WTC11 (cell line): ENCODE results near the gene CSTA. TPM values are rescaled to one million over a fixed set of nuclear protein-coding genes. Genes with fewer than 3 reads are reported as not detected.

Experiments used
- ATAC-seq: fragments of 200-7000 bp; cut with Tn5 transposase; 2 replicates; pipeline ENCODE4 v1.10.0; 2021; ENCODE audit warnings: mild to moderate bottlenecking, moderate library complexity
- CTCF ChIA-PET: fragments of 300-600 bp; sonication (Branson Sonifier 250); formaldehyde crosslinking; loops from one replicate; lab custom pipeline; 2021; ENCODE audit warnings: antibody characterized with exemption; lab: Charles Lee
- POLR2A ChIA-PET: fragments of 350-600 bp; sonication (Branson Sonifier 250); formaldehyde crosslinking; loops from one replicate; lab custom pipeline; 2021; ENCODE audit warnings: antibody characterized with exemption; lab: Charles Lee
- DNase-seq: peaks from one replicate; pipeline ENCODE4 v3.0.0; 2021; ENCODE audit warnings: low spot score
- H3K27ac Mint-ChIP-seq: 2 replicates; pipeline ENCODE4 v1.8.0; 2021; ENCODE audit warnings: mixed read lengths
- H3K27me3 Mint-ChIP-seq: 2 replicates; pipeline ENCODE4 v1.8.0; 2021; ENCODE audit warnings: low read depth, mild to moderate bottlenecking, moderate library complexity, mixed read lengths
- H3K36me3 Mint-ChIP-seq: 2 replicates; pipeline ENCODE4 v1.8.0; 2021; ENCODE audit warnings: mixed read lengths
- H3K4me1 Mint-ChIP-seq: 2 replicates; pipeline ENCODE4 v1.8.0; 2022; ENCODE audit warnings: mixed read lengths
- H3K4me3 Mint-ChIP-seq: 2 replicates; pipeline ENCODE4 v1.8.0; 2021; ENCODE audit warnings: mild to moderate bottlenecking, moderate library complexity, mixed read lengths
- H3K9me3 Mint-ChIP-seq: 2 replicates; pipeline ENCODE4 v1.8.0; 2021; ENCODE audit warnings: mixed read lengths
- CDX4 ChIP-seq: fragments of 250-450 bp; sonication (Bioruptor Pico); IDR thresholded peaks from 2 replicates; pipeline ENCODE4 v1.9.0; 2021; ENCODE audit warnings: moderate library complexity, mild to moderate bottlenecking, inconsistent platforms, borderline replicate concordance
- CREB1 ChIP-seq: sonication (generic); formaldehyde crosslinking; IDR thresholded peaks from 2 replicates; pipeline ENCODE4 v1.8.0; 2023; ENCODE audit warnings: mild to moderate bottlenecking, missing genetic modification reagents
- E2F5 ChIP-seq: sonication (generic); formaldehyde crosslinking; IDR thresholded peaks from 2 replicates; pipeline ENCODE4 v1.8.1; 2022; ENCODE audit warnings: mild to moderate bottlenecking, moderate library complexity, missing genetic modification reagents
- ESRRA ChIP-seq: sonication (generic); formaldehyde crosslinking; IDR thresholded peaks from 2 replicates; pipeline ENCODE4 v1.8.1; 2022; ENCODE audit warnings: mild to moderate bottlenecking, missing genetic modification reagents, borderline replicate concordance
- ETV6 ChIP-seq: sonication (generic); formaldehyde crosslinking; IDR thresholded peaks from 2 replicates; pipeline ENCODE4 v1.8.1; 2022; ENCODE audit warnings: mild to moderate bottlenecking, missing genetic modification reagents
- FOXP1 ChIP-seq: sonication (generic); formaldehyde crosslinking; IDR thresholded peaks from 2 replicates; pipeline ENCODE4 v1.8.0; 2022; ENCODE audit warnings: missing genetic modification reagents, mild to moderate bottlenecking, moderate library complexity, borderline replicate concordance
- FOXP4 ChIP-seq: sonication (generic); formaldehyde crosslinking; IDR thresholded peaks from 2 replicates; pipeline ENCODE4 v1.8.0; 2022; ENCODE audit warnings: mild to moderate bottlenecking, missing genetic modification reagents
- GABPB1 ChIP-seq: sonication (generic); formaldehyde crosslinking; IDR thresholded peaks from 2 replicates; pipeline ENCODE4 v1.8.1; 2023; ENCODE audit warnings: mild to moderate bottlenecking, missing genetic modification reagents
- GTF2I ChIP-seq: fragments of 250-450 bp; sonication (Bioruptor Pico); conservative IDR thresholded peaks from 2 replicates; pipeline ENCODE4 v1.4.0; 2021; ENCODE audit warnings: mild to moderate bottlenecking
- HMGXB4 ChIP-seq: sonication (generic); formaldehyde crosslinking; IDR thresholded peaks from 2 replicates; pipeline ENCODE4 v1.8.1; 2023; ENCODE audit warnings: mild to moderate bottlenecking, moderate library complexity, missing genetic modification reagents
- MAX ChIP-seq: sonication (generic); formaldehyde crosslinking; IDR thresholded peaks from 2 replicates; pipeline ENCODE4 v1.8.0; 2022; ENCODE audit warnings: mild to moderate bottlenecking, missing genetic modification reagents
- MYBL2 ChIP-seq: sonication (generic); formaldehyde crosslinking; IDR thresholded peaks from 2 replicates; pipeline ENCODE4 v1.8.1; 2023; ENCODE audit warnings: mild to moderate bottlenecking, moderate library complexity, missing genetic modification reagents
- NFE2L1 ChIP-seq: sonication (generic); formaldehyde crosslinking; IDR thresholded peaks from 2 replicates; pipeline ENCODE4 v1.8.1; 2023; ENCODE audit warnings: missing genetic modification reagents
- NR2C2 ChIP-seq: sonication (generic); formaldehyde crosslinking; IDR thresholded peaks from 2 replicates; pipeline ENCODE4 v1.8.0; 2022; ENCODE audit warnings: mild to moderate bottlenecking, missing genetic modification reagents
- NR3C1 ChIP-seq: sonication (generic); formaldehyde crosslinking; conservative IDR thresholded peaks from 2 replicates; pipeline ENCODE4 v1.8.1; 2023; ENCODE audit warnings: low read depth, mild to moderate bottlenecking, missing genetic modification reagents
- PRDM15 ChIP-seq: sonication (generic); formaldehyde crosslinking; IDR thresholded peaks from 2 replicates; pipeline ENCODE4 v1.8.0; 2022; ENCODE audit warnings: missing genetic modification reagents
- PREB ChIP-seq: sonication (generic); formaldehyde crosslinking; IDR thresholded peaks from 2 replicates; pipeline ENCODE4 v1.8.1; 2022; ENCODE audit warnings: mild to moderate bottlenecking, missing genetic modification reagents, moderate library complexity, borderline replicate concordance
- SP1 ChIP-seq: sonication (generic); formaldehyde crosslinking; conservative IDR thresholded peaks from 2 replicates; pipeline ENCODE4 v1.8.1; 2022; ENCODE audit warnings: missing genetic modification reagents
- TEAD1 ChIP-seq: sonication (generic); formaldehyde crosslinking; IDR thresholded peaks from 2 replicates; pipeline ENCODE4 v1.8.0; 2022; ENCODE audit warnings: mild to moderate bottlenecking, missing genetic modification reagents
- ZBTB21 ChIP-seq: sonication (generic); formaldehyde crosslinking; IDR thresholded peaks from 2 replicates; pipeline ENCODE4 v1.8.1; 2023; ENCODE audit warnings: mild to moderate bottlenecking, missing genetic modification reagents, borderline replicate concordance
- ZNF138 ChIP-seq: sonication (generic); formaldehyde crosslinking; conservative IDR thresholded peaks from 2 replicates; pipeline ENCODE4 v1.8.1; 2022; ENCODE audit warnings: mild to moderate bottlenecking, moderate library complexity, missing genetic modification reagents
- ZNF219 ChIP-seq: sonication (generic); formaldehyde crosslinking; IDR thresholded peaks from 2 replicates; pipeline ENCODE4 v1.8.0; 2023; ENCODE audit warnings: missing genetic modification reagents, mild to moderate bottlenecking, borderline replicate concordance
- ZNF232 ChIP-seq: sonication (generic); formaldehyde crosslinking; IDR thresholded peaks from 2 replicates; pipeline ENCODE4 v1.8.0; 2022; ENCODE audit warnings: mild to moderate bottlenecking, missing genetic modification reagents
- ZNF423 ChIP-seq: fragments of 250-450 bp; sonication (Bioruptor Pico); IDR thresholded peaks from 2 replicates; pipeline ENCODE4 v2.1.2; 2022; ENCODE audit warnings: mild to moderate bottlenecking, moderate library complexity
- total RNA-seq: library from RNA; stranded (reverse); gene quantifications from 3 replicates; pipeline ENCODE4 v1.2.3, GENCODE V29; 2021

The CSTA gene
- total RNA-seq, 1 experiment from 2014 or later: not detected

GRCh38 chr3:122383771-122384697, 59.0 kb downstream of the CSTA start, which contains the start of gene FAM162A:
TSS of gene FAM162A (plus strand) at chr3:122384182. CDS start at chr3:122384266, 84 bp downstream.
- ChIA-PET CTCF (interaction anchor here (0.6 to 2.6 kb wide), 20 partner anchors 8 to 831 kb away, joined by 3 to 40 read pairs (median 4); partner anchors contain the start of genes PARP14 and WDR5B), POLR2A (interaction anchor here (0.5 to 2.5 kb wide), 7 partner anchors 9 to 297 kb away, joined by 3 to 18 read pairs (median 4); partner anchors contain the start of gene WDR5B)
- Mint-ChIP-seq H3K27me3 (no peaks in the 10 kb centered on the region), H3K9me3 (no peaks in the 10 kb centered on the region), H3K27ac (peak within 1 kb of the TSS; percentile 98), H3K4me3 (peak within 1 kb of the TSS; percentile 90), H3K4me1 (peaks cover 45% of the 10 kb centered on the region), H3K36me3 (peaks cover 26% of the 10 kb centered on the region)
- peak; percentile 94 for DNase-seq
- peak; percentile 94 for ATAC-seq
- TF ChIP-seq PREB (CRISPR knock-in tag) (no peak; the same call in 1 of the 2 replicates), ZNF423 (CRISPR knock-in tag) (peak; percentile 60; the same call in 1 of the 2 replicates), ESRRA (CRISPR knock-in tag) (peak; percentile 69; the same call in 1 of the 2 replicates), FOXP4 (peak; percentile 86; the same call in 1 of the 2 replicates), PRDM15 (CRISPR knock-in tag) (peak; percentile 86), GTF2I (CRISPR knock-in tag) (no peak), CDX4 (no peak), ZNF232 (CRISPR knock-in tag) (peak; percentile 69; the same call in 1 of the 2 replicates), ZNF219 (CRISPR knock-in tag) (0 out of 2 replicates have a peak, but pooled peaks have one; percentile 32), NFE2L1 (no peak; the same call in 1 of the 2 replicates), MYBL2 (CRISPR knock-in tag) (no peak), ZNF138 (CRISPR knock-in tag) (peak; percentile 85; the same call in 1 of the 2 replicates), ETV6 (peak; percentile 96), ZBTB21 (CRISPR knock-in tag) (peak; percentile 93), SP1 (CRISPR knock-in tag) (peak; percentile 95), CREB1 (CRISPR knock-in tag) (peak; percentile 24; the same call in 1 of the 2 replicates), NR2C2 (CRISPR knock-in tag) (no peak), E2F5 (CRISPR knock-in tag) (0 out of 2 replicates have a peak, but pooled peaks have one; percentile 54), TEAD1 (CRISPR knock-in tag) (peak; percentile 69; the same call in 1 of the 2 replicates), NR3C1 (CRISPR knock-in tag) (no peak), HMGXB4 (peak; percentile 97), FOXP1 (peak; percentile 69), GABPB1 (CRISPR knock-in tag) (peak; percentile 49), MAX (CRISPR knock-in tag) (peak; percentile 93)
